ENCODE results near the gene KIF21B.

The KIF21B gene

DNA sequence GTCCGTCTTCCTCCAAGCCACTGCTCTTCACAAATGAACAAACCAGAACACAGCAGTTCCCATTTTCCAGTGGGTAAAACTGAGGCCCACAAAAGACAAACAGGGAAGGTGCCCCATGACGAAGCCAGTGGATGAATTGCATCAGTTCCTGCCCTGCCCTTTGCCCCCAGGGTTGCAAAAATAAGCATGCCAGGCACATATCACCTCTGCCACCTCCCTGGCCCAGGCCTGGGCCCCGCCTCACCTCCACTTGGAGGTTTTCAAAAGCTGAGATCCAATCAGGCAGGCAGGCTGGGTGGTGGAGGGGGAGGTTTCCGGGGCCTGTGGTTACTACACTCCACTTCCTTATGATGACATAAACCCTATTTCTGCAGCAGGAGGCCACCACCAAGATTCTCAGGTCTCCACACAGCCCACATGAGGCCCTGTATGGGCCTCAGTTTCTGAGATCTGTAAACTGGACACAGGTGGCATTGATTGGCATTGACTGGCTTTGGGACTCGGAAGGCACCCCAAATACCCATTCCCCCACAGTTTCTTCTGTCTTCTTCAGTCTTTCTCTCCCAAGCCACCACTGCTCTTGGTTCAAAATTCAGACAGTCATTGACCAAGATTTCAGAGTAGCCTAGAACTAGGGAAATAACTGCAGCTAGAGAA is 4.1 kb downstream of the KIF21B start:
- peak; percentile 88 for DNase-seq

DNA sequence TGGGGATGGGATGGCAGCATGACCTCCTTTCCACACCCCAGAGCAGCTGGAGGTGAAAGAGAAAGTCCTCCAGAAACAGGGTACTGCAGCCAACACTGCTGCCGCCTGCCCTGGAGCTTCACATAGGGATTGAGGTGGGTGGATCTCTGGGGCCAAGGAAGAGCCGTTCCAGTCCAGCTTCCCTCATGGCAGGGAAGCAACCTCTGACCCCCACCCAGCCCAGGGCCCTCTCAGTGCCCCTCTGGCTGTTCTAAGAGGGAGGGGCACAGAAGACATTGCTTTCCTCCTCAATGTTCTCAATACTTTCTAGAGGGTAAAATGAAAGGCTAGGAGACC is 5.7 kb downstream of the KIF21B start:
- DNase-seq: no peak

DNA sequence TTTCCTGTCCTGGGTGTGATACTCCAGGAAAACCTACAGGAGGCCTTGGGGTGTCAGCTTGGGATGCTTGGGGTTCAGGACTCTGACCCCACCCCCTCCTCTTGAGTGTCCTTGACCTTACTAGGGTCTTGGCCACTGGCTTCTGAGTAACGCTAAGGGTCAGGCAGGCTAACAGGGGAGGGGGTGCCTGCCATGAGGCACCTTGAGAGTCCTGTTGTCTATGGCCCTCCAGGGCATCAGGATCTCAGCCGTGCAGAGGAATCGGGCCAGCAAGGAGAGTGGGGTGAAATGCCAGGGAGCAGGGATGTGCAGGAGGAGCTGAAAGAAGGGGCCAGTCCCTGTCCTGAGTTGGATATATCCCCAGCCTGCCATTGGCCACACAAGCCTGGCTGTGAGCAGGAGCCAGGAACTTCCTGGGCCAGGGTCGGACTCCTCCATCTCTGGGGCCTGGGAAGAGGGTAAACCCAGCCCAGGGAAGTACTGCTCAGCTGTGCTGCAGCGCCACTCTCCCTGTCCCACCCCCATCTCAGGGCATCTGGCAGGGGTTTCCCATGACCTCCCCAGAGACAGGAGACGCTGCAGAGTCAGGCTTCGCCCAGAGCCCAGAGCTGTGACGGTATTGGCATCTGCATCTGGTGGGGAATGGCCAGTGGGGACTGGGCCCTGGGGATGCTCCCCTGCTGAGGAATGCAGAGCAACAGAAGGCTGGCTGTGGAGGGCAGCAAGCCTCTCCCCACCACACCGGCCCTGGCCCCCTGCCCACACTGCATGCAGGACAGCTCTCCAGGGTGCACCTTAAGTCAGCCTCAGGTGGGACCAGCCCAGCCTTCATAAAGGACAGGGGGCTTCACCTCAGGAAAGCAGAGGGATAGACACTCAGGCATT is 6.3 kb downstream of the KIF21B start:
- no peak for DNase-seq

DNA sequence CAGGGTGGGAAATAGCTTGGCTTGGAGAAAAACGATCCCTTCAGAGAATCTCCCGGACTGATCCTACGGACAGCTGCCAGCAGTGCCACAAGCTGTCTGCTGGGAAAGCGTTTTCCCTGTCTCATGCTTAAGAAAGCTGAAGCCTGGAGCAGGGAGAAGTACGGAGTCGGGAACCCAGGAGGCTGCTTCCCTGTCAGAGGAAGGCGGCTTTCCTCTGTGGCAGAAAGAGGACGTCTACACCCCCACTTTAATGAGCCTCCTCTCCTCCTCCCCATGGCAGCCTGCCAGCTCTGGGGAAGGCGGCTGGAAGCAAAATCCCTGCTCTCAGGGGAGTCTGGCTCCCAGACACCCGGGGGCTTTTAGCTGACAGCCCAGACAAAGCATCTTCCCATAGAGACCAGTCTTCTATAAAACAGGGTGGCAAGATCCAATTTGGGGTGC is 7.3 kb downstream of the KIF21B start:
- no peak for DNase-seq

DNA sequence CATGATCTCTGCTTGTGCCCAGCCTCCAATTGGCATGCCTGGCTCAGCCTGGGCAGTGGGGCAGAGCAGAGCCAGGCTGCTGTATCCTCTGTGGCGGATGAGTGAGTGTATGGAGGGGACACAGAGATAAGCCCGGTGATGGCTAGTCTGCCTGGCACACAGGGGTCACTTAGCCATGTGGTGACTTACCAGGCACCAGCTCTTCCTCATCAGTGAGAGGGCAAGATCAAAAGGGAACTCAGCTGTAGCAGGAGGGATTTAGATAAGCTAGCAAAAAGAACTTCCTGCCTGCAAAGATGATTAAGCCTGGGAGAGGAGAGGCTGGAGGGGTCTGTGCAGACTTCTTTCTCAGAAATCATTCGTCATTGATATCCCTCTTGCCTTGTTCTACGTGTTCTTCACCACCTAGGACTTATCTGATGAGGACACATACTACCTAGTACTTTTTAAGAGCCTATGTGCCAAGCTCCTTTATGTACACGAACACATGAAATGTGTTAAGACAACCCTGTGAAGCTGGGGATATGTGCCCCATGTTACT is 7.9 kb downstream of the KIF21B start:
- DNase-seq: no peak

DNA sequence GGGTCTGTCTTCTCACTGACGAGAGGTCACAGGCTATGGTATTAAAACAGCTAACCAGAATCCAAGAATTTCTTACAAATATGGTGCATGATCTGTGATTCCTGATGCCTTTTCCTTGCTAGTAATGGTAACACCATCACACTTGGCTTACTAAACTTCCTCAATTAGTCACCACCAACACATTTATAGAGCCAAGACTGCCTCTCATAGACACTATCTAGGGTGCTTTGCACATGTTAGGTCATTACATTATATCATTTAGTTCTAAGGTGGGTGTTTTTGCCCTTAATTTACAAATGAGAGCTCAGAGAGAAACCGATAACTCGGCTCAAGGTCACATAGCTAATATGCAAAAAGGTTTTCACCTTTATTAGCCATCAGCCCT is 8.7 kb downstream of the KIF21B start:
- no peak for DNase-seq

DNA sequence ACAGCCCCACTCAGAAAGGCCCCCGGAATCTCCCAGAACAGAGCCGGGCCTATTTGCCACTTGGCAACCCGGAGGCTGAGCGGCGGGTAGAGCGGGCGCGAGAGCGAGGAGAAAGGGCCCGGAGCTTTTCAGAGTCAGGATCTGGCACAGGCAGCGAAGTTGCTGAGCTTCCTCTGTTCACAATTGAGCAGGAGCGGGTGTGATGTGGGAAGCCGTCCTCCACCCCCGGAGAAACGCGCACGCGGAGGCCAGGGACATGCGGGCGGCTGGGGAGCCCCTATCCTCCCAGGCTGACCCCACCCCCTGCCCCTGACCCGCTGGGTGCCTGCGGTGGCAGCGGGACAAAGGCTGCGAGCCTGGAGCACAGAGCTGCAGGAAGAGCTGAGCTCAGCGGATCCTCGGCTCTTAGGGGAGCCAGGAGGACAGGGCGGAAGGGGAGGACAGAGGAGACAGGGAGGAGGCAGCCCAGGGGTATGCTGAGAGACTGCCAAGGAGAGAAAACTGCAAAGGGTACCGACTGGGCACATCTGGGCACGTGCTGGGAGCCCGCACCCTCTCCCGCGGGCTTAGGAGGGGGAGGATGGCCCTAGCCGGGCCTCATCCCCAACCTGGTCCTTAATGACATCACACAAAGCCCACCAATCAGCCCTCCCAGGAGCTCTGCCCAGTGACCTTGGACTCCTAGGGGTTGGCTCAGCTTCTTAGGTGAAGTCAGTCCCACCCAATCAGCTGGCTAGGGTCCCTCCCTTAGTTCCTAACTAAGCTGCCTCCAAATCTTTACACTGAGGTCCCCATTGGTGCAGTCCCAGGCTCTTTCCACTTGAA is 9.3 kb downstream of the KIF21B start:
- no peak for DNase-seq

DNA sequence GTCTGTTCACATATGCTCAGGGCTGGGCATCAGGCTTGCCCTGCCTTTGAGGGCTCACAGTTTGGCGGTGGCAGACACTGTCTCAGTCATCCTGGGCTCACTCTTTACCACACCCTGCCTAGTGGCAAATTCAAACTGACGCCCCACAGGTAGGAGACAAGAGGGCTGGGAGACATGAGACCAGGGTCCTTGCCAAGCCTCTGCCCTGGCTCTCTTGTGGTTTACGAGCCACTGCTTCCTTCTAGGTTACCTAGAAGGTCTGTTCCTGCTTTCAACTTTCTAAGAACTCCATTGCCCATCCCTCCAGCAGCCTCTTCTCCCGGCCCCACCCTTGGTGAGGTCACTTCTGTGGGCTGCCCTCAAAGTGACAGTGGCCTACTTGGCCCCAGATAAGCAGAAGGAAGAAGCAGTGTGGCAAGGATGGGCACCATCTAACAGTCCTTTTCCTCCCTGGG is 10.5 kb downstream of the KIF21B start:
- DNase-seq: no peak

DNA sequence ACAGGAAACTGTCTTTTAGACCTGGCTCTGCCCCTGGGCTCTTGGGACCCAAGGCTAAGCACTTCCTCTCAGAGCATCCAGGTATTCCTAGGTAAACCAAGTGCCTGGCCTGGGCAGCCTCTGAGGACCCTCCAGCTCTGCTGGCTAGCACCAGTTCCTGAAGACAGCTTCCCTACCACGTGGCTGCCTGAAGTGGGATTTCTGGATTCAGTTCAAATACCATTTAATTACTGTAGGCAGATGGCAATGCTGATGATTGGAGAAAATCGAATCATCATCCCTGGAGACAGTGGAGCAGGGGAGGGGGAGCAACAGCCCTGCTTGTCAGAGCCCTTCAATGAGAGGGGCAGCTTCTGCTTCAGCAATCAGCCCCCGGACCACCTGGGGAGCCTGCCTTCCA is 11.9 kb downstream of the KIF21B start:
- DNase-seq: no peak

DNA sequence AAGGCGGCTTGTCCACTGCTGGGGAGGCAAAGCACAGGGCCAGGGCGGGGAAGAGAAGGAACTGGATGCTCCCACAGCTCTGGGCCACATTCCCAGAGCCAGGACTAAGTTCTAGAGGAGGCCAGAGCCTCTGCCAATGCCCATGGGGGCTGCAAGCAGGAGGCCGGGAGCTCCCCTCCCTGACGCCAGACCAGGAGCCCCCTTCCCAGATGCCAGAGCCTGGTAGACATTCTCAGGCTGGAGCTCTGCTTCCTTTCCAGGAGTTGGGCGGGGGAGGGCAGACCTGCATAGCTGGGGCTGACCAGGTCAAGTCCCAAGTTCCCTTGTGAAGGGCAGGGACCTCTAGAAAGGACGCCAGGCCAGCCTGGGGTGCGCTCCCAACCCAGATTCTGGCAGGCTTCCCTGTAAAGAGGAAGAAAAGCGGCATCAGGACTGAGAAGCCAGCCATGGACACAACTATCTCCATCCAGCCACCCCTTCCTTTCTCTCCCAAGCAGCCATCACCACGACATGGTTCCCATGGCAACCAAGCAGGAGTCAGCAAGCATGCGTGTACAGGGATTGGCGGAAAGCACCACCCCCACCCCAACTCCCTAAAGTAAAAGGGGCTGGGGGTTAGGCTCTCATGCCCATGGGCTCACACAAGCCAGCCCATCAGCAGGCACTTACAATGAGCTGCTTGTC is 13.4 kb downstream of the KIF21B start:
- DNase-seq: no peak

DNA sequence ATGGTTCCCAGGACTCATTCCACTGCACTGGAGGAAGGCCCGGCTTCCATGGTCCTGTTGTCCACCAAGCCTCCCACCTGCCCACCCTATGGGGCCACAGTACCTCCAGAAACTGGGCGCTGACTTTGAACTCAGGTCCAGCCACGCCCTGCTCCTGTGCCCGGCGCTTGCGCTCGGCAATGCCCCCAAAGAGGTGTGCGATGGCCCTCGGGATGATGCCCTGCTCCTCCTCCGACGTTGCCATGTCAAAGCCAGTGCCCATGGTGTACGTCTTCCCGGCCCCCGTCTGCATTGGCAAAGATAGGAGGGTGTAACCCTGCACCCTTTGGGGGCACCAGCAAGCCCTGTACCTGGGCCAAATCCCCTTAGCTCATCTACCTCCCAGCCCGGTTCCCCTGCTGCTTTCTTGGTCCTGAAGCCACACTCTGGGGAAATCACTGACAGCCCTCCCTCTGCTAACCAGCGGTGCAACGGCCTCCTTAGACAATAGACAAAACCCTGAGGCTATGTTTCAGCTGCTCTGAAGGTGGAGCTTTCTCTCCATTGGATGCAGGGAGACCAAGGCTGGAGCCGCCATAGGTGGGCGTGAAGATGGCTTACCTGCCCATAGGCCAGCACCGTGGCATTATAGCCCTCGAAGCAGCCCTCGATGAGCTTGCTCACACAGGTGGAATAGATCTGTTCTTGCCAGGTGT is 14.7 kb downstream of the KIF21B start:
- no peak for DNase-seq

DNA sequence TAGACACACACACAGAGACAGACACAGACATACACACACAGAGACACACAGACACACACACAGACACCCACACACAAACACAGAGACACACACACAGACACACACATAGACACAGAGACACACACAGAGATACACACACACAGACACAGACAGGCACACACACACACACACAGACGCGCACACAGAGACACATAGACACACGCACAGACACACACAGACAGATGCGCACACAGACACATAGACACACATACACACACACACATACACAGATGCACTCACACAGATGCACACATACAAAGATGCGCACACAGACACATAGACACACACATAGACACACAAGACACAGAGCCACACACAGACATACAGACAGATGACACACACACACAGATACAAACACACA is 16.0 kb downstream of the KIF21B start:
- no peak for DNase-seq

DNA sequence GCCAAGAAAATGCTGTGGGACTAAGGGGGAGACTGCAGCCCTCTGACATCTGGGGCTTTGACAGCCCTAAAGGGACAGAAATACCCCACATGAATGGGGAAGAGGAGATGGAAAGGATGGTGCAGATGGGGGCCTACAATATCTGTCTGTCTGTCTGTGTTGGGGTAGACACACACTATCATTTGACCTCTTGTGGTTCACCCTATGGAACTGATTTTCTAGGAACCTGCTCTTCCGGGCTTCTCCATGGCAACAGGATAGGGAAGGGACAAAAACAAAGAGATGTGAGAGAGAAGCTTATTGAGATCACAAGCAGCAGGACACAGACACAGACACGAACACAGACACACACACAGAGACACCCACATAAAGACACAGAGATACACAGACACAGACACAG is 17.1 kb downstream of the KIF21B start:
- no peak for DNase-seq

DNA sequence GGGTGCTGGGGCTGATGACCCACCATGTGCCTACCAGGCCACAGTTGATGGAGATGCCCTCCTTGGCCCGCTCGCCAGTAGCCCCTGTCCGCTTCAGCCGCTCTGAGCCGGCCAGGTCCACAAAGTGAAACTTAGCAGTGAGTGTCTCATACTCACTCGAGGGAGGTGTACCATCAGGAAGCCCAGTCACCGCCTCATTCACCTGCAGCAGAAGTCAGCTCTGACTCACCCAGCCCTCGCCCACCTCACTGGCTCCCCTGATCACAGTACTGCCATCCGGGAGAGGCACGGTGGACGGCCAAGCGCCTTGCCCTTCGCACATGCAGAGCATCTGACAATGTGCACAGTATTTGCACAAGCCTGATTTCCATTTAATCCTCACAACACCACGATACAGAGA is 18.8 kb downstream of the KIF21B start:
- DNase-seq: no peak

DNA sequence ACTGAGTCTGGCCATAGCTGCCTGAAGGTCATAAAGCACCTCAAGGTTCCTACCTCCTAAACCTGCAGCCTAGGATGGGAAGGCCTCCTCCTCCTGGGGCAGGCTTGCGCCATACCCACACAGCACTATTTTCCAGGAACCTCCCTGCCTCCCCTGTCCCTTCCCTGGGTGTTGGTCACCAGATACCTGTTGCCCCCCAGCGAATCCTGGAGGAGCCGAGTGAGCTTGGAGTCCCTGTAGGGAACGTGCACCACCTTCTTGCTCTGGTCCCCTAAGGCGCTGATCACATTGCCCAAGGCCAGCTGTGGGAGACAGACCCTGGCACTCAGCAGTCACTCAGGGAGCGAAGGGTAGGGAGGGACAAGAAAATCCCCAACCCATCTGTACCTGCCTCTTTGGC is 19.4 kb downstream of the KIF21B start:
- no peak for DNase-seq

DNA sequence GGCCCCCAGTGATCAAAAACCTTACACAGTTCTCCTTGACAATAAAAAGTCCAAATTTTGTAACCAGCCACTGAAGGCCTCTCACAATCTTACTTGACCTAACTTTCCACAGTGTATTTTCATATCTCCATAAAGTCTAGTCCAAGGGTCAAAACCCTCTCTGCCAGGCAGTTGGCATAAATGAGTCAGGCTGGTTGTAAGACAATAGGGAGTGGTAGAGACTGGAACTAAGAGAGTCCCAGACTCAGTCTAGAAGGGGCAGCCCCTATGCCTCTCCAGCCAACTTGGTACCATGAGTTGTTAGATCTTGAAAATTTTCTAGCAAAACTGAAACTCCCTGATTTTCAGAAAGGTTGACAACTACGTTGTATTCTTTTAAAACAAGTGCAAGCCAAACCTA is 21.0 kb downstream of the KIF21B start:
- no peak for DNase-seq

DNA sequence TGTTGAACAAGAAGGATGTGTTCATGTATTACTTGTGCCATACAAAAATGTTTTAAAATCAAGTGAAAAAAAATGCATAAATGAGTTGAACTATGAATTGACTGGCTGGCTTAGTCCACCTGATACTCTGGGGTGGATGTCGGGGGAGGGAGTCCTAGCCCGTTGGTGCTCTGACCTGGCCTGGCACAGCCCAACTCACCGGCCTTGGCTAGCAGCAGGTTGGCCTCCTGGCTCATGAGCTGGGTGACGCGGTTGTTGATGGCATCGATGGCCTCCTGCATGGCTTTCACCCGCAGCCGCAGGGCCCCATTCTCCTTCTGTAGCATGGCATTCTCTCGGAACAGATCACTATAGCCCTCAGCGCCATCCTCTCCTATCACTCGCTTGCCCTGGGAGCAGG is 21.6 kb downstream of the KIF21B start:
- no peak for DNase-seq

DNA sequence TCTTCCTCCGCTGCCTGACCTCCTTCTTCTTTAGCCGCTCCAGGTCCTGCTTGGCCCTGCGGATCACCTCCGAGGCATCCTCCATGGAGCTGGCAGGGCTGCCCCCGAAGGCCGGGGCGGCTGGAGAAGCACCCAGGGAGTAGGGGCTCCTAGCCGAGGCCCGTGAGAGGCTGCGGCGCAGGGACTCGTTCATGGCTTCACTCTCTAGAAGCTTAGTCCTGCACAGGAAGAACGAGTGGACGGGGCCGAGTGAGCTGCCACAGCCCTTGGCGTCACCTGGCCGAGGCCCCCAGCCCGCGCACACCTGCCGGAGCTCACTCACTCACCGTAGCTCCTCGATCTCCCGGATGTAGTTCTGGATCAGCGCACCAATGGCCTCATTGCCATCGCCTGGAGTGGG is 23.1 kb downstream of the KIF21B start:
- no peak for DNase-seq

DNA sequence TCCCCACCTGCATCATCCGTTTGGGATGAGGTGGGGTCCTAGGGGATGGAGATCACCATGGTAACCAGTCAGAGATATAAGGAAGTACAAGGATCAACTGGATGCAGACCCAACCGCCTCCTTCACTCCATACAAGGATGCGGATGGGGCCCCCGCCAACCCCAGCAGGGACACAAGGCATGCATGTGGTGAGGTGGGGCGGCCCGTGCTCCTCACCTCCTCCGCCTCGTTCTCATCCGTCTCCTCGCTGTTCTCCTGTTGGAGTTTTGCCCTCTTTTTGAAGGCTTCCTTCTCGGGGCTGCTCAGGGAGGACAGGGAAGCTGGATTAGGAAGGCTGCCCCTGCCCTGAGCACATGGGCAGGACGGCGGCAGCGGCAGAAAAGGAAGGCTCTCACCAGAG is 23.8 kb downstream of the KIF21B start:
- no peak for DNase-seq

DNA sequence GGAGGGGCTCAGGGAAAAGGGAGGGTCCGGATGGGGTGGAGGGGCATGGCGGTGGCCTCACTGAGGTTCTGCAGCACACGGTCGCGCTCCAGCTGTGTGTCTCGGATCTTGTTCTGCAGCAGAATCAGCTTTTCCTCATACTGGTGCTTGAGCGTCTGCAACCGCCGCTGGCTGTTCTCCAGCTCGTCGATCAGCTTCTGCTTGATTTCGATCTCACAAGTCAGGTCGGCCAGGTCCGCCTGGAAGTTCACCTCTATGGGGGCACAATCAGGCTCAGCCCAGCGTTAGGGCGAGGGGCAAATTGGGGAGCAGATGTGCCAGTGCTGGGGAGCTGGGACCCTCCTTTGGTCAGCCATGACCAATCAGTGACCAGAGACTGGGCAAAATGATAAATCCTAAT is 25.2 kb downstream of the KIF21B start:
- no peak for DNase-seq

DNA sequence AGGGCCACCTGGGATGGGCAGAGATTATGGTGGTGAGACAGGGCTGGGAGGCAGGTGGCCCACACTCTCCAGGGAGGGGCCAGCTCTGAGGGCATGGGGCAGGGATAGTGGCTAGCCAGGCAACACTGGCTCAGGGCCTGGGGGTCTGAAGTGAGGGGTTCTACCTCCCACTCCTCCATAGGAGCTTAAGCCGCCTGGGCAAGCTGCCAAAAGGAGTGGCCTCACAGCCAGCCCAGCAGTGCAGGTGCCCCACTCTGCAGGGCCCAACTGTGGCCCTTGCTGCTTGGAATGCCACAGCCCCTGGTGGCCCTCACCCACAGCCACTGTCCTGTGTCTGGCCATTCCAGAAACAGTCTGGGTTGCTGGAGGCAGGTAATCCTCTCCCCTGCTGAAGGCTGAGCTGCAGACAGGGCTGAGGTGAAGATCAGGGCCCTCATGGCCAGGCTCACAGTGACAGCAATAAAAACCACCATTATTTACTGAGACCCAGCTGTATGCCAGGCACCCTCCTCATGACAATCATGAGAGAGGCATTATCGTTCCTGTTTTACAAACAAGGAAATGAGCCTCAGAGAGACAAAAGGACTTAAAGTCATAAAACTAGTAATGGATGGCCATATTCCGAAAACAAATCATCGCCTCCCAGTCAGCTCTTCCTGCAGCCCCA is 31.0 kb downstream of the KIF21B start:
- no peak for DNase-seq
